Measurements from ENCODE around the gene SH3PXD2A. TPM values are rescaled to one million over a fixed set of nuclear protein-coding genes. Genes with fewer than 3 reads are reported as not detected.

Gene SH3PXD2A
- total RNA-seq, 1 experiment from 2014 or later: 54.9 TPM

GRCh38 chr10:103852189-103852711 lies 3.1 kb downstream of the SH3PXD2A start:
- no TSS peak for BruUV-seq (replicated peaks)
- H3K27ac ChIP-seq (ENCODE audit: low read depth, low read length, poor library complexity, severe bottlenecking): no peak overlapping the region
- no peaks in the 10 kb centered on the region for H3K27me3 ChIP-seq (replicated peaks; ENCODE audit: insufficient read depth, low read depth, low read length, poor library complexity)
- peaks cover 37% of the 10 kb centered on the region for H3K4me1 ChIP-seq (ENCODE audit: insufficient read depth, low read length, poor library complexity, severe bottlenecking)
- ChIA-PET POLR2A (ENCODE audit: low non-redundant PET) (interaction anchor here (0.7 kb wide), 1 partner anchor 94 kb away, joined by 3 read pairs; no protein-coding TSS in a partner anchor), CTCF (no interaction called here)
- peak overlapping the region; percentile 13 for H3K4me3 ChIP-seq (ENCODE audit: low read depth, low read length, poor library complexity, severe bottlenecking)
- no peak for DNase-seq (ENCODE audit: low spot score)
- H3K36me3 ChIP-seq (ENCODE audit: insufficient read depth, low read length, poor library complexity, severe bottlenecking): peaks cover 6% of the 10 kb centered on the region
- TF ChIP-seq, protein P1, sequence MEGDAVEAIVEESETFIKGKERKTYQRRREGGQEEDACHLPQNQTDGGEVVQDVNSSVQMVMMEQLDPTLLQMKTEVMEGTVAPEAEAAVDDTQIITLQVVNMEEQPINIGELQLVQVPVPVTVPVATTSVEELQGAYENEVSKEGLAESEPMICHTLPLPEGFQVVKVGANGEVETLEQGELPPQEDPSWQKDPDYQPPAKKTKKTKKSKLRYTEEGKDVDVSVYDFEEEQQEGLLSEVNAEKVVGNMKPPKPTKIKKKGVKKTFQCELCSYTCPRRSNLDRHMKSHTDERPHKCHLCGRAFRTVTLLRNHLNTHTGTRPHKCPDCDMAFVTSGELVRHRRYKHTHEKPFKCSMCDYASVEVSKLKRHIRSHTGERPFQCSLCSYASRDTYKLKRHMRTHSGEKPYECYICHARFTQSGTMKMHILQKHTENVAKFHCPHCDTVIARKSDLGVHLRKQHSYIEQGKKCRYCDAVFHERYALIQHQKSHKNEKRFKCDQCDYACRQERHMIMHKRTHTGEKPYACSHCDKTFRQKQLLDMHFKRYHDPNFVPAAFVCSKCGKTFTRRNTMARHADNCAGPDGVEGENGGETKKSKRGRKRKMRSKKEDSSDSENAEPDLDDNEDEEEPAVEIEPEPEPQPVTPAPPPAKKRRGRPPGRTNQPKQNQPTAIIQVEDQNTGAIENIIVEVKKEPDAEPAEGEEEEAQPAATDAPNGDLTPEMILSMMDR (conservative IDR thresholded peaks at IDR 0.05; ENCODE audit: low read depth, low read length): no peak
- TF ChIP-seq EZH2 (IDR thresholded peaks at IDR 0.05; ENCODE audit: borderline replicate concordance, low read depth, low read length, poor library complexity, severe bottlenecking): no peak
- intact Hi-C loops (cut with micrococcal nuclease; ENCODE audit: unreplicated experiment): loop anchor here (2.0 kb wide), 1 partner anchor 55 kb away; no protein-coding TSS in a partner anchor
- H3K9me3 ChIP-seq (ENCODE audit: low read depth, low read length, poor library complexity, severe bottlenecking): no peaks in the 10 kb centered on the region

DNA sequence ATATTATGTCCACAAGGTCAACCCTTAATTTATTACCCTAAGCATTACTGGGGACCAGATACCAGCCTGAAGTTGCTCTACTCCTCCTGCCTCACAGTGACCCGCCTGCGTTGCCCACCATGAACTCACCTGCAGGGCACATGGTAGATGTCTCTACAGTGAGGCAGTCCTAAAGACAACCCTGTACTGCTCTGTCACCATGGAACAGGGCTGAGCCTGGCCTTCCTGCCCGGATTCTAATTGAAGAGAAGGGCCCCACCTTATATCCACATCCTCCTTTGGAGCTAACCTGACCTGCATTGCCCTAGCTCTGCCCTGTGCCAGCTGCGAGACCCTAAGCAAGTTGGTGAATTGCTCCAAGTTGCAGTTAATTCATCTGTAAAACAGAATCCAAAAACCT lies 4.1 kb downstream of the SH3PXD2A start:
- Histone ChIP-seq H3K9me3 (ENCODE audit: low read depth, low read length, poor library complexity, severe bottlenecking) (no peaks in the 10 kb centered on the region), H3K4me3 (ENCODE audit: low read depth, low read length, poor library complexity, severe bottlenecking) (no peak overlapping the region), H3K27me3 (replicated peaks; ENCODE audit: insufficient read depth, low read depth, low read length, poor library complexity) (no peaks in the 10 kb centered on the region), H3K27ac (ENCODE audit: low read depth, low read length, poor library complexity, severe bottlenecking) (no peak overlapping the region), H3K4me1 (ENCODE audit: insufficient read depth, low read length, poor library complexity, severe bottlenecking) (peaks cover 31% of the 10 kb centered on the region), H3K36me3 (ENCODE audit: insufficient read depth, low read length, poor library complexity, severe bottlenecking) (peaks cover 6% of the 10 kb centered on the region)
- TF ChIP-seq, protein P1 (conservative IDR thresholded peaks at IDR 0.05; ENCODE audit: low read depth, low read length): no peak
- TF ChIP-seq EZH2 (IDR thresholded peaks at IDR 0.05; ENCODE audit: borderline replicate concordance, low read depth, low read length, poor library complexity, severe bottlenecking): no peak
- DNase-seq (ENCODE audit: low spot score): no peak
- POLR2A ChIA-PET (ENCODE audit: low non-redundant PET): interaction anchor here (0.7 kb wide), 1 partner anchor 93 kb away, joined by 3 read pairs; no protein-coding TSS in a partner anchor
- CTCF ChIA-PET: no interaction called here
- BruUV-seq (replicated peaks): no TSS peak
- intact Hi-C loops (cut with micrococcal nuclease; ENCODE audit: unreplicated experiment): no loop called here

DNA sequence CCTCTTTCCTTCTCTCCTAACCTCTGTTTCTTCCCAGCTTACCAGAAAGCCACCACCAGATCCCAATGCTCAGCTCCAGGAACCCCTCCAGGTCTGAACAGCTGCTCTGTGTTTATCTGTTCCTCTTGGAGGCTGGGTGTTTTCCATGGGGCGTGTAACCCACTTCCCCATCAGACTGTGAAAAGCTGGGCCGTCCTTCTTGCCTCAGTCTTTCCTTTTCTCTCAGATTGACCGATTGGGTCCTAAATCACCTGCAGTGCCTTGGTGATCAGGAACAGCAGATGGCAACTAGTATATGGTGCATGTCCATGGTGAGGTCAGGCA lies 4.8 kb downstream of the SH3PXD2A start:
- H3K27me3 ChIP-seq (replicated peaks; ENCODE audit: insufficient read depth, low read depth, low read length, poor library complexity): no peaks in the 10 kb centered on the region

More for the DNA sequence above, 4.8 kb downstream of the SH3PXD2A start:
- Histone ChIP-seq H3K36me3 (ENCODE audit: insufficient read depth, low read length, poor library complexity, severe bottlenecking) (peaks cover 6% of the 10 kb centered on the region), H3K4me1 (ENCODE audit: insufficient read depth, low read length, poor library complexity, severe bottlenecking) (peaks cover 34% of the 10 kb centered on the region), H3K27ac (ENCODE audit: low read depth, low read length, poor library complexity, severe bottlenecking) (peak overlapping the region; percentile 20), H3K4me3 (ENCODE audit: low read depth, low read length, poor library complexity, severe bottlenecking) (no peak overlapping the region), H3K9me3 (ENCODE audit: low read depth, low read length, poor library complexity, severe bottlenecking) (no peaks in the 10 kb centered on the region)
- intact Hi-C loops (cut with micrococcal nuclease; ENCODE audit: unreplicated experiment): no loop called here
- TF ChIP-seq EZH2 (IDR thresholded peaks at IDR 0.05; ENCODE audit: borderline replicate concordance, low read depth, low read length, poor library complexity, severe bottlenecking): no peak
- TF ChIP-seq, protein P1 (conservative IDR thresholded peaks at IDR 0.05; ENCODE audit: low read depth, low read length): no peak
- no TSS peak for BruUV-seq (replicated peaks)
- CTCF ChIA-PET: no interaction called here
- DNase-seq (ENCODE audit: low spot score): no peak
- POLR2A ChIA-PET (ENCODE audit: low non-redundant PET): no interaction called here
